GM12864 (cell line): ENCODE data around the gene FAHD1.

Experiments
- DNase-seq: peaks from one replicate; pipeline ENCODE4 v3.0.0-alpha.2; 2011; ENCODE audit warnings: low read depth
- H3K4me3 ChIP-seq: 2 replicates; pipeline ENCODE4 v1.5.1; 2011; ENCODE audit warnings: mild to moderate bottlenecking, low read depth, low read length, control low read depth
- CTCF ChIP-seq: IDR thresholded peaks from 2 replicates; pipeline ENCODE4 v1.5.1; 2011; ENCODE audit warnings: low read depth, mild to moderate bottlenecking, moderate library complexity, low read length, control low read depth, inconsistent platforms; ENCODE audit errors: missing control alignments

FAHD1 gene

DNA sequence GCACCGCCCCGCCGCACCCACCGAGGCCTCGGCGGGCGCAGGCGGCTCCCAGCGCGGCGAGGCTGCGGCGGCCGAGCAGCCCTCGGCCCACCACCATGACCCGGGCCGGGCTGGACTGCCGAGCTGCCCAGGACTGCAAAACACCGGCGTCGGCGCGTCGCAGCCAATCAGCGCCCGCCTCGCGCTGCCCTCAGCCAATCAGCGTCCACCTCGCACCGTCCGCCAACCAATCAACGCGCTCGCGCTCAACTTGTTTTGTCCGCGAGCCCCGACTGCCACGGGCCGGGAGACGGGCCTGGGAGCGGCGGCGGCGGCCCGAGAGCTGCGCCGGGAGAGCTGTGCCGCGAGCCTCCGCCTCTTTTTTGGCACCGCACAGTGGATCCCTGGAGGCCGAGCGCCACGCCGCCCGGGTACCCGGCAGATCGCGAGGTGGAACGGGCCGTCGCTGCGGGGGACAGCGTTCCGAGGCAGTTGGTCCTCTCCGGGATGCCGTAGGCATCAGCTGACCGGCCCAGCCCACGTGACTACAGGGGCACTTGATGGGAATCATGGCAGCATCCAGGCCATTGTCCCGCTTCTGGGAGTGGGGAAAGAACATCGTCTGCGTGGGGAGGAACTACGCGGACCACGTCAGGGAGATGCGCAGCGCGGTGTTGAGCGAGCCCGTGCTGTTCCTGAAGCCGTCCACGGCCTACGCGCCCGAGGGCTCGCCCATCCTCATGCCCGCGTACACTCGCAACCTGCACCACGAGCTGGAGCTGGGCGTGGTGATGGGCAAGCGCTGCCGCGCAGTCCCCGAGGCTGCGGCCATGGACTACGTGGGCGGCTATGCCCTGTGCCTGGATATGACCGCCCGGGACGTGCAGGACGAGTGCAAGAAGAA lies at the start of gene FAHD1, which contains the start of gene HAGH:
FAHD1 (plus strand) TSS at position 516 of the 883 bp plus-strand sequence; CDS start at position 549, 33 bp downstream.
HAGH (minus strand) TSS at position 135 of the 883 bp plus-strand sequence; CDS start at position 97, 38 bp downstream.
- H3K4me3 ChIP-seq: peak within 1 kb of the TSS; percentile 95
- peak; percentile 78 for DNase-seq
- TF ChIP-seq CTCF: no peak

- H3K4me3 ChIP-seq: no peak overlapping the region
- DNase-seq: no peak
- TF ChIP-seq CTCF: no peak
Observed at GRCh38 chr16:1777375-1778199, 49.4 kb upstream of the FAHD1 start.

- H3K4me3 ChIP-seq: no peak overlapping the region
- no peak for DNase-seq
- TF ChIP-seq CTCF: no peak
Observed at GRCh38 chr16:1778200-1779179, 48.5 kb upstream of the FAHD1 start.

GRCh38 chr16:1779234-1779701 lies 47.7 kb upstream of the FAHD1 start:
- TF ChIP-seq CTCF: no peak
- H3K4me3 ChIP-seq: no peak overlapping the region
- no peak for DNase-seq

GRCh38 chr16:1779741-1780676 lies 47.0 kb upstream of the FAHD1 start:
- no peak for DNase-seq
- no peak for TF ChIP-seq CTCF
- no peak overlapping the region for H3K4me3 ChIP-seq
